ENCODE measurements around the gene DIAPH3.
A peak's percentile ranks its signal among the peaks of the same experiment; 100 is the strongest.

The DIAPH3 gene

DNA sequence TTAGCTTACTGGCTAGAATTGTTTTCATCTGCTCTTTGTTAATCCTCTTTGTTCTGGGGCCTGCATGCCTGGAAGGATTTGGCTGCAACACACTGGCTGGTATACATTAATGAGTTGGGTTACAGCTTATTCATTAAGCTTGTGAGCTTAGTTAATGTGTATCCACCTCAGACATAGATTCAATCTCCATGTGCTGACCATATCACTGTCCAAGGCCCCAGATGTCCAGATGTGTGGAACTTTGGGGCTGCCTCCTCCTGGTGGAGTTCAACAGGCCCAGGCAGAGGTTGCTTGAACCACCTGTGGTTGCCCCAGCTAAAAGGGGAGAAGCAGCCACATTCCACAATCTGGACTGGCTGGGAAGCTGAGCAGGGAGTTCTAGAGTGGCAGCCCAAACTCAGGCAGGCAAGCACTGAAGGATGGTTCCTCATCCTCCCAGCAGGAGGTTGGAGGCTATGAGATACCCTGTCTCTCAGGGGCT, 5.4 kb downstream of the DIAPH3 start:
- no peak overlapping the region for H3K4me3 ChIP-seq (ENCODE audit: low read depth, low read length)
- no peak for DNase-seq (ENCODE audit: low read depth)

- H3K4me3 ChIP-seq (ENCODE audit: low read depth, low read length): no peak overlapping the region
- no peak for DNase-seq (ENCODE audit: low read depth)
These were observed 7.8 kb downstream of the DIAPH3 start for GRCh38 chr13:60155978-60156377.

DNA sequence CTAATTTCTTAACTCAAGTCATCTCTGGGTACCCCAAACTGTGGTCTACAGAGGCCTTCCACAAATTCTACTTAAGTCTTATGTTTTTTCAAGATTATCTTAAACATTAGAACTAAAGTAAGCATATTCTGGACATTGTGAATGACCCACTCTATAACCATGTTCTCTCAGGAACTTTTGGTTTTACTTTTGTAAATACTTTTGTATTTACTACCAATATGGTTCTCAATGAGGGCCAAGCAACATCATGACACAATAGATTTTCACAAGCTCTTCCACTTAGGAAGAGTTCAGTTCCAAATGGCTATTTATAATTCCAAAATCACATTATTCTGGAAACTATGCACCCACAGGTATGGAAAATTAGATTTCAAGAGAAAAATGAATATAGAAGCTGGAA, 10.8 kb downstream of the DIAPH3 start:
- no peak overlapping the region for H3K4me3 ChIP-seq (ENCODE audit: low read depth, low read length)
- DNase-seq (ENCODE audit: low read depth): no peak

DNA sequence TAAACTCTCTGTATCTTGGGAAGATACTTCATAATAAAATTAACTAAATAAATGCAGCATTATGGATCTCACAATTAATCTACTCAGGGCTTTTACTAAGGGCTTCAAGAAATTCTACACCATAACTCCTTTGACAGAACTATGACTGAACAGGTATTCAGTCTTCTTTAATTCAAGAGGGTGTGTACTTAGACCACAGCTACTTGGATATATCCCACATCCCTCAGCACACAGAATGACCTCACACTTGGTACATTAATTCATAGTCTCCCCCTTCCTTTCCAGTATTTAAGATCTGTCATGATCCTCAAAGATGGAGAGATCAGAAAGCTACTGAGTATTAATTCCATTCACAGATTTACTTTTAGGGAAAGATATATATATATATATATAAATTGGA, 11.6 kb downstream of the DIAPH3 start:
- H3K4me3 ChIP-seq (ENCODE audit: low read depth, low read length): no peak overlapping the region
- no peak for DNase-seq (ENCODE audit: low read depth)

DNA sequence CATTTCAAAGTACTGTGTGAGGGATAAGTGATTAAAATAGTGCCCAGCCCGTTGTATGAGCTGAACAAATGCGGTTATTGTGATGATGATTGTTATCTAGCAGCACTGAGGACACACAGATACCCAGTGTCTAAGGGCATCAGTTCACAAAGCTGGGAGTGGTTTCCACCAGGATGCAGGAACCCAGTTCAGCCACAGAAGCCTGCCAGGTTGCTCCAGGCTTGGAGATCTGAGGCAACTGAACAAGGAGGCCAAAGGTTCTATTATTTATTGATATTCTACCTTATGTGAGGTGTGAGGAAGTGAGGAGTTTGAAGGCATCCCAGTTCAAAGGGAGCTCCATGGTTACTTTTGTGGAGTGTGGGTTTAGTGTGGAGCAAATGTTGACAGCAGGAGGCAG, 13.2 kb downstream of the DIAPH3 start:
- no peak for DNase-seq (ENCODE audit: low read depth)
- no peak overlapping the region for H3K4me3 ChIP-seq (ENCODE audit: low read depth, low read length)

- H3K4me3 ChIP-seq (ENCODE audit: low read depth, low read length): no peak overlapping the region
- DNase-seq (ENCODE audit: low read depth): no peak
These were observed 14.8 kb downstream of the DIAPH3 start for GRCh38 chr13:60148918-60149317.

GRCh38 chr13:60147361-60147760, 16.4 kb downstream of the DIAPH3 start:
- DNase-seq (ENCODE audit: low read depth): no peak

DNA sequence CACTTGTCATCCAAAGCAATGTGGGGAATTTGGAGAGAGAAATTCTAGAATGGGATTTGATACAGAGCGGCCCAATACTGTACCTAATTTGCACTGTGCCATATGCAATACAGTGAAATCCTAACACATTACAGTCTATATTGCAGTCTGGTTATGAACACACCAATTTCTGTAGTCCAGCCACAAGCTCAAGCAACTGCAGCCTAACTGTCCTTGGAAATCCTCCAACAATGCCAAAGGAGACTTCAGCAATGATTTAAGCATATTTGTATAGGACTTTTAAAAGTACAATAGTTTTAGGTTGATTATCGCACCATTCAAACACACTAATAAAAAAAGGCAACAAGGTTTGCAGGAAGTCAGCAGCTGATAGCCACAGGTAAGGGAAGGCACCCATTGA, 17.3 kb downstream of the DIAPH3 start:
- peak; percentile 53 for DNase-seq (ENCODE audit: low read depth)
- no peak overlapping the region for H3K4me3 ChIP-seq (ENCODE audit: low read depth, low read length)

More at GRCh38 chr13:60147361-60147760, 16.4 kb downstream of the DIAPH3 start:
- H3K4me3 ChIP-seq (ENCODE audit: low read depth, low read length): no peak overlapping the region

DNA sequence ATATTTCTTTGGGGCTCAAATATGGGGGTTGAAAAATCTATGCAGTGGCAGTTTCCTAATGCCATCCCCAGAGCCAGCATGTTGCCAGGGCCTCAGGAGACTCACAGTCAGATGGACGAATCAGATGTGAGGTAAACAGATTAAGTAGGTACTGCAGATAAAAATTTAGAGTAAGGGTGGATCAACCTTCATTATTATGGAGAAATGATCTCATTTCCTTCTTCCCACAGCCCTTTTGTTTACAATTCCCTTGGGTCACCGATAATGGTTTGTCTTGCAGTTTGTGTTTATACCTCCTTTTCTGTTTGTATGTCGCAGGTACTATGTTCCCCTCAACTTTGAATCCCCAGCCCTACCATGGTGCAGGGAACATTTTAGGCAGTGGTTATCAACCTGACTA, 20.0 kb downstream of the DIAPH3 start:
- DNase-seq (ENCODE audit: low read depth): no peak
- H3K4me3 ChIP-seq (ENCODE audit: low read depth, low read length): no peak overlapping the region

- no peak overlapping the region for H3K4me3 ChIP-seq (ENCODE audit: low read depth, low read length)
- no peak for DNase-seq (ENCODE audit: low read depth)
These were observed 24.5 kb downstream of the DIAPH3 start for GRCh38 chr13:60139272-60139671.

- H3K4me3 ChIP-seq (ENCODE audit: low read depth, low read length): no peak overlapping the region
- no peak for DNase-seq (ENCODE audit: low read depth)
These were observed 25.1 kb downstream of the DIAPH3 start for GRCh38 chr13:60138674-60139073.

DNA sequence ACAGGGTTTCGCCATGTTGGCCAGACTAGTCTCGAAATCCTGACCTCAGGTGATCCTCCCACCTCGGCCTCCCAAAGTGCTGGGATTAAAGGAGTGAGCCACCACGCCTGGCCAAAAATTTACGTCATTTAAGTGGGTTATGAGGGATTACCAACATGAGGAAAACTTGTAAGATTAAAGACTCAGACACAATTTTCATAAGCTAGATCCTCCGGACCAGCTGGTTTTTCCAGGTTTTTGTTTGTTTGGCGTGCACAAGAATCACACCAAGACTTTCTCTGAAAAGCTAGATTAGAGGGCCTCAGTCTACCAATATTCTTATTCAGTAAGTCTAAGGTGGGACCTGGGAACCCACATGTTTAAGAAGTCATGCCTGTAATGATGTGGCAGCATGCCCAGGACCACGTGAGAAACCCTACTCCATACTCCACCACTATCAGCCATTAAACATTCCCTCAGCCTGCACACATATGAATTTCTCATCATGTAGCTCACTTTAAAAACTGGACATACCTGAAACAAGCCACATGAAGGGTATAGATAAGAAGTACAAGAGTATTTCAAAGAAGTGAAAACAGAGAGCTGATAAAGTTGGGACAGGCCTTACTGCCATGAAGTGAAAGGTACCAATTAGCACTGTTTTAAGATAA, 25.7 kb downstream of the DIAPH3 start:
- DNase-seq (ENCODE audit: low read depth): no peak
- no peak overlapping the region for H3K4me3 ChIP-seq (ENCODE audit: low read depth, low read length)

DNA sequence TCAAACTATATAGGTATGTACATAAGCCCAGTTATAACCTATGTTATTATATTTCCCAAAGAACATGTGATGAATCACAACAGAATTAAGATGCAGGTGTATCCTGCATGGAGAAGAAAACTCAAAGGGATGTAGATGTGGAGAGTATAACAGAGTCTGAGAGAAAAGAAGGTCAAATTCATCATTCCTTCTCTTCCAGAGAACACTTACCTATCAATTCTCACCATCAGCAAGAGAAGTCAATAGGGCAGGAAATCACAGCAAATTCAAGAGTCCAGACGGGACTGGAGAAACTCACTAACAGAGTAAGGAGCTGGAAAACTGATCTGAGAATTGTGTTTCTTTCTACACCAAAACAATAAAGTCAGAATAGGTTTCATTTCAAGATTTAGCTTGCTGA, 28.4 kb downstream of the DIAPH3 start:
- DNase-seq (ENCODE audit: low read depth): no peak
- H3K4me3 ChIP-seq (ENCODE audit: low read depth, low read length): no peak overlapping the region

DNA sequence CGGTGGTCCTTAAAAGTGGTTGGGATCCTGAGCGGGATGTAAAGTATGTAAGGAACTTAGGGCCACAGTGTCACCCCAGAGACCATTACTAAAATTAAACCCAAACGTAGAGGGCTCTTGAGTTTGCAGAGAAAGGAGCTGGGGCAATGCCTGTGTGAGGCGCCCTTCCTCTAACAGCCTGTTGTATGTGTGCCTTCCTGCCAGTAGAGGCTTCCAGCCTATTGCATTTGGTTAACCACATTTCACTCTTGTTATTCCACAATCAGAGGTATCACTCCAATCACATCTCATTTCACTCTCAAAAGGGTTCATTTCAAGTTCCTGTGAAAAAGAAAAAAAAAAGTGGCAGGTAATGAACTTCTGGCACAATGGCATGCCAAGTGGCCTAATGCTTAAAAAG, 29.4 kb downstream of the DIAPH3 start:
- no peak for DNase-seq (ENCODE audit: low read depth)
- H3K4me3 ChIP-seq (ENCODE audit: low read depth, low read length): no peak overlapping the region

DNA sequence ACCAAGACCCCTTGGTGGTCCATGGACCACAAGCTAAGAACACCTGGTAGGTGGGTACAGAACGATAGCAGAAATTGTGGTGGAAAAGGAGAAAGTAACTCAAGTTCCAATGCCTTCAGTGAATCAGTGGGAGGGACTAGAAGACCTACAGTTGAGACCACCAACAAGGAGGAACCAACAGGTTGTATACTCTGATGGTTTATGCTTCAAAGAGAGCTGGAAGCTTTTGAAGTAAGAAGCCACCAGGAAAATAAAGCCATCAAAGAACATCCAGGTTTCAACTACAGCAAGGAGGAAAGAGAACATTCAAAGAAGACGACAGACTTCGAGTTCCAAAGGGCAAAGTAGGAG, 42.4 kb downstream of the DIAPH3 start:
- no peak overlapping the region for H3K4me3 ChIP-seq (ENCODE audit: low read depth, low read length)
- no peak for DNase-seq (ENCODE audit: low read depth)

DNA sequence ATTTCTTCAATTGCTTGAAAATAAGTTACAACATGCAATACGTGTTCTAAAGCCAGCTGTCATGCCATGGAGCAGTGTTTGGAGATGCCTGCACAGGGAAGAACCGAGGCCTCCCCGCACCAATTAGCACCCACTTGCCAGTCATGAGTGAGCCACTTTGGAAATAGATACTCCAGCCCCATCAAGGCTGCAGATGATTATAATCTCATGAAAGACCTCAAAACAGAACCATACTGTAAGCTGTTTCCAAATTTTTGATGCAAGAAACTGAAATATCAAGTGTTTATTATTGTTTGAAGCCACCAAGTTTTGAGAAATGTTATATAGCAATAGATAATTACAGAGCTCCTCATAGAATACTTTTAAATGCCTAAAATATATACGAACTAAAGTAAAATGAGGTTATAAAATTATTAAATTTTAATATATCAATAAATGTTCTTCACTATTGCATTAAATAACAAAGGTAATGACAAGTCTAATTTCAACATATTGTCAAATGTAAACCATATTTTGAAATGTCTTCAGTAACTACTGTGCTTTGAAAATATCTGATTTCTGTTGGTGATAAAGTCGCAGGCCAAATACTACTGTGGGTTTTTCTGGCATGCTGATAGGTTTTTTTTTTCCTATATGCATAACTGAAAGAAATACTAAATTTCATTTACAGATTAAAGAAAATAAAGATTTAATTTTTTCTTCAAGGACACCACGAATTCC, 43.0 kb downstream of the DIAPH3 start:
- H3K4me3 ChIP-seq (ENCODE audit: low read depth, low read length): no peak overlapping the region
- no peak for DNase-seq (ENCODE audit: low read depth)

GRCh38 chr13:60118696-60119400, 44.9 kb downstream of the DIAPH3 start:
- DNase-seq (ENCODE audit: low read depth): no peak
- no peak overlapping the region for H3K4me3 ChIP-seq (ENCODE audit: low read depth, low read length)

GRCh38 chr13:60114499-60115028, 49.2 kb downstream of the DIAPH3 start:
- no peak for DNase-seq (ENCODE audit: low read depth)
- no peak overlapping the region for H3K4me3 ChIP-seq (ENCODE audit: low read depth, low read length)

- H3K4me3 ChIP-seq (ENCODE audit: low read depth, low read length): no peak overlapping the region
- peak; percentile 4 for DNase-seq (ENCODE audit: low read depth)
These were observed 51.0 kb downstream of the DIAPH3 start for GRCh38 chr13:60112771-60113170.

DNA sequence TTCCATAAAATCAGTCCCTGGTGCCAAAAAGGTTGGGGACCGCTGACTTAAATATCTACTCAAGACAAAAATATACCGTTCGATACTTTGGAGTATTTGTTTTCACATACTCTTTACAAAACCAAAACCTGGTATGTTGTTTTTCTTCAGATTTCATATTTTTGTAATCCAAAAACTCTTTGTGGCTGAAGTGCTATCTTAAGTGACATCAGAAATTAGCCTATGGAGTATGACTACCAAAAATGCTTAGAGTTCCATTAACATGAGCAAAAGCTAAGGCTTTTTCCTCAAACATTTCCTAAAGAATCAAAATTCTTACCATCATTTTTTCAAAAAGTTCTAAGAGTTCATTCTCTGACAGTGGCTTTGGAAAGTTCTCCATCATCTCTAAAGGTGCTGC, 52.0 kb downstream of the DIAPH3 start:
- no peak for DNase-seq (ENCODE audit: low read depth)
- H3K4me3 ChIP-seq (ENCODE audit: low read depth, low read length): no peak overlapping the region

All from skeletal muscle cell (primary cell).